ENCODE results near the gene NRP1.

The NRP1 gene

DNA sequence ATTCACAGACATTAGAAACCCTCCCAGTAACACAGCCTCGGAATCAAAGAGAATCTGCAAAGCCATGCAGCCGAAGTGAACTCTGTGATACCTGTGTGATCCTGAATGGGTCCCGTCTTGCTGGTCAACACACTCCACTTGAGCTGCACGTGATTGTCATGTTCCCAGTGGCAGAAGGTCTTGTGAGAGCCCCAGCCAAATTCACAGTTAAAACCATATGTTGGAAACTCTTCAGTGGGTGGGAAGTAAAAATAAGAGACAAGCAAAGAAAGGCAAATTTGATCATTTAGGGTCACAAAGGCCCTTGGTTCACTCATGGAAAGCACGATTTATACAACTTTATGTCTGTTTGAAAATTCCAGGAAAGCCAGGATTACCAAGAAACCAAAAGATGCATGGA lies 142.3 kb downstream of the NRP1 start:
- no peak for DNase-seq

DNA sequence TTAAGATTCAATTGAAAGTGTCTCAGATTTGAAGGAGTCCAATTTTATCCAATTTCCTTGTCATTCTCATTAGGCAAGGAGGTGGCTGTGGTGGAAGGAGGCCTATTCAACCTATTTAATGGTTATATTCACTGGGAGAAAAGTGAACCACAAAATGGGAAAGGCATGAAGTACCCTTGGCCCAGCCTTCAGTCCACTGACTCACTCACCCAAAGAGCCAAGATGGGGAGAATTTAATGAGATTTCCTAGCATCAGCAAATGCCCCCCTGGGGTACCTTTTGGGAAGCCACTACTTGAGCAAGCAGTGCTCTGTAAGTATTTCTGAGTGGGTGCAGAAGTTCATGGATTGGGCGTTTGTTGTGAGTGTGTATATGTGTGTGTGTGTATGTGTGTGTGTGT lies 144.1 kb downstream of the NRP1 start:
- no peak for DNase-seq

DNA sequence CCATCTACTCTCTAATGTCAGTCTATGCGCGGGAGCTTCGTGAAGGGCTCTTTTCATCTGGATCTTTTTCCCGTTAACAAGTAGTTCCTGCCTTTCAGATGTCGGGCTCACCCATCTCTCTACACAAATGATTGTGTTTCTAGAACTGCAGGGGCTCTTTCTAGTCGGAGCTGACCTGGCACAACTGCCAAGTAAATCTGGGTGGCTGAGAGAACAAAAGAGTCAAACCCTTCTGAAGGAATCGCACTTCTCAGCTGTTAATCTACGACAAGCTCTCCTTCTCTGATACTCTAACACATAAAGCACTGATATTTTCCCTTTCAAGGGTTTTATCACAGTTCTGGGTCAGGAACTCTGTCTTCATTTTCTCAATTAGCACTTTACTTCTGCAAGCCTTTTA lies 144.7 kb downstream of the NRP1 start:
- DNase-seq: no peak

DNA sequence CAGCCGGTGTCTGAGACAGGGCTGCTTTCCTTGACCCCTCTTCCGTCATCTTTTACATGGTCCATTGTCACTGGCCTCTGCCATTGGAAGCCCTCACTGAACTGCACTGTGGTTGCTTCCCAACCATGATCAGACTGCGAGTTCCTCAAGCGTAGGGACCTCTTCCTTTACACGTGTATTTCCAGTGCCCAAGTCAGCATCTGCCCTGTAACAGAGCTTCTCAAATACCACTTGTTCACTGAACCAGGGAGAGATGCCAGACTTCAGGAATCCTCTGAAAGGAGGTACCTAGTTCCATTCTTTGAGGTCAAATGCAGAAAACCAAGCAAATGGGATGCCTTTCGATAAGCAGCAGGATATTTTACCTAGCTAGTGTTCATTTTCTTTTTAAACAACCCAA lies 145.1 kb downstream of the NRP1 start:
- no peak for DNase-seq

DNA sequence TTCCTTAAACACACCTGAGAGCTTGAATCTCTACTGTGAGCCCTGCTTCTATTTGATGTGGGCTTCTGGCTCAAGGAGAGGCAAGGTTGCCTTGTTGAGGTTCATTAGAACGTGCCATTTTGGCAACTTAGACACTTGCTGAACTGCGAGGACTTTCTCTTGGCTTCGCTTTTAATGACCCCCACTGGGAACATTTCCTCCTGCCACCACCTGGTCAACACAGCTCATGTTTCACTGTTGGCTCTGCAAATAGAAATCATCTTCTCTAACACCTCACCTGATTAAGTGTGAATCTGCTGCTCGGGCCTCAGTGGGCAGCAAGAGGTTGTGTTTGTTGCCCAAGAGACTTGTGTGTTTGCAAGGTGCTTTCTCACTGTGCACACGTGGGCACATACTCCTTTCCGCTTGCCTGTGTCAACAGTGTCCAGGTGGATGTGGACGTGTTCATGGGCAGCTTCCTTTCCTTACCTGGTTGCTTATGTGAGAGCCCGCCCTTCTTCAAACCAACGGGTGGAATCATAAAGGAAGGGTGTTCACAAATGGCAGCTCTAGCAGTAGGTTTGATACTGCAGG lies 147.0 kb downstream of the NRP1 start:
- no peak for DNase-seq

DNA sequence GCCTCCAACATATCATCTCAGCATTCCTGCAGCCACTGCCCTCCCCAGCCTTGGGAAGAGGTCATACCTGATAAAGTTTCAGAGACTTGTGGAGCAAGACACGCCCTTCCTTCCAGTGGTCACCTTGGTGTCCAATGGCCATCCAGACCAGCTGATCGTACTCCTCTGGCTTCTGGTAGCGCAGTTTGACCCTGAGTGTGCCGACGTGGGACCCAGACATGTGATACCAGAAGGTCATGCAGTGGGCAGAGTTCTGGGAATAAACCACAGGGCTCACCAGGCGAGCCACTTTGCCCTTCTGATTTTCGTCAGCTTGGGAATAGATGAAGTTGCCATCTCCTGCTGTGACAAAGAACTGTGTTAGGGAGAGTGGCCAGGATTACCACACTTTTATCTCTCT lies 148.3 kb downstream of the NRP1 start:
- DNase-seq: no peak

DNA sequence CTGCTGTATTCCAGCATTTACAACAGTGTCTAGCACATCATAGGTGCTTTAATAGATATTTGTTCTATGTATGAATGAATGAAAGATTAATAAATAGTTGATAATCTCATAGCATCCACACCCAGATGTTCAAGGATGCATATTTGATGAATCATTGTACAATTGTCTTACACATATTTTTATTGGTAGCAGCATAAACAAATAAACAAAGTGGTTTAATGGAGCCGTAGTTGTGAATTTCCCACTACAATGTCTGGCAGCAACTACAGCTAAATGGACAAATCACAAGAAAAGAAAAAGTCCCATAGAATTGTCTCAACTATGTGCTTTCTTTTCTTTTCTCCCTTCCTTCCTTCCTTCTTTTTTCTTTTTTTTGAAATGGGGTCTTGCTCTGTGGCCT lies 150.8 kb downstream of the NRP1 start:
- DNase-seq: no peak

DNA sequence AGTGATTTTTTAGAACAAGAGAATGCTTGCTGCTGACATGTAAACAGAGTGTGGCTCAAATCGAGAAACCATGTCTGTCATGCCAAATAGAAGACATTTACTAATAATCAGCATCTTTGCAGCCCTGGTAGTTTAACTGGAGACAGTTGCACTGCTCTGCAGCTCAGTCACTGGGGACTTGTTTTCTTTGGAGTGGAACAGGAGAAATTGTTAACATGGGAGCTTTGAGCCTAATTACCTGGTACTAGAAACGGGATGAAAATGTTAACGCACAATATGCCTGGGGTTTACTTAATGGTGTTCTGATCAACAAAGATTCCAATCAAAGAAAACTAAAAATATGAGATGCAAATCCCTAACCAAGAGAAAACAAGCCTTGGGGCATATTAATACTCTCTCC lies 153.5 kb downstream of the NRP1 start:
- no peak for DNase-seq

DNA sequence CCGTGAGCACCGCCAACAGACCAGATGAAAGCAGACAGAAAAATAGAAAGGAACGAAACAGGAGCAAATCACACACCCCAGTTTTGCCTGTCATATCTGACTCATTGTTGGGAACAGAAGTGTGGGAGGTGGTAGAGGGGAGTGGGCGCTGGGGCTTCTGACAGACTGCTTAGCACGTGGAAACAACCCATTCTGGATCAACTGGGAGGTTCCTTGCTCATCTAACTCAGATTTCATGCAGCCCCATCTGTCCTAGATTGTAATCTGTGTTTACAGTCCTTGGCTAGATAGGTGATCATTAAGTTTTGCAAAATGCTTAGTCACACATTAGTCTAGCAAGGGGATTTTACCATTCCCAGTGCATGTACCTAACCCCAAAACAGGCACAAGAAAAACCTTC lies 154.1 kb downstream of the NRP1 start:
- DNase-seq: peak in 22 of 56 donors; percentile 3 to 69 (median 25)

DNA sequence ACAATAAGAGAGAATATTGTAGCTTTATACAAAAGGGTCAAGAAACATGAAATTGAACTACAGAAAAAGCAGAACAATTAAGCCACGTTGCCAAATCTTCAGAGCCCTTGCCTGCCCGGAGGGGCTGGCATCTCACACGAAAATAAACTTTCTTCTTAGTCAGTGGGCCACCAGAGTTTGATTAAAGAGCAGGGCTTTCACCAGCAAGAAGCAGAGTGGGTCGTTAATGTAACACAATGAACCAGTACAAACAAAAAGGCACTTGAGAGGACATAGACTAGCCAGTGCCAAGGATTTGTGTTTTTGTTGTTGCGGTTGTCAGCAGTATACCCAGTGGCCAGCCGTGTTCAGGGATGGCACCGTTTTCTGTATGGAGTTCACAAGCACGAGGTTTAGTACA lies 155.4 kb downstream of the NRP1 start:
- DNase-seq: no peak

DNA sequence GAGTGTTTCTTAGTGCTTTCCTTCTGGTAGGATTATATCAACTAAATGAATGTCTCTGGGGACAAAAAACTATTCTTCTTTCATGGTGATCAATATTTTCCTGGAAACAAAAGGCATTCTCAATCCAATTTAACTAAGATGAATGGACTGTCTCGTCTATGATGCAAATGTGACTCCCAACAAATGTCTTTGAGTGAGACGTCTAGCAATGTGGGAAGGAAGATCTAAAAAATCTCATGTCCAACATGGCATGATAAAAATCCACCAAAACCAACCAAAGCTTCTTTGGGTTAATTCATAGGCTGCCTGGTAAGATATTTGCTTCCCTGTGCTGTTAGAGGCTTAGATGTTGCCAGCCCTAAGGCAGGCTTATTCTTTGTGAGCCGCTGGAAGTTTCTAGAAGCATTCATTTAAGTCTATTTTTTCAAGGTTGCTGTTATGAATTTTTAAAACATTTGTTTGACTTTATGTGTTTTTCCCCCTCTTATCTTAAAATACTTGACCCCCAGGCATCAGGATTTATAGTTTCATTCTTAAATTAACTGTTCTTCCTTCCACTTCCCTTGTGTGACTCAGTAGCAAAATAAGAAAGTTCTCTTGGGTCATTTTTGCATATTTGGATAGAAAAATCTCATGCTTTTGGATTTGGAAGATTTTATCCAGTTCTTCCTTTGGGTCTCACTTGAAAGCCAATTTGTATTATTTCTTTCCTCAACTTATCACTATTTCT lies 156.3 kb downstream of the NRP1 start:
- no peak for DNase-seq

DNA sequence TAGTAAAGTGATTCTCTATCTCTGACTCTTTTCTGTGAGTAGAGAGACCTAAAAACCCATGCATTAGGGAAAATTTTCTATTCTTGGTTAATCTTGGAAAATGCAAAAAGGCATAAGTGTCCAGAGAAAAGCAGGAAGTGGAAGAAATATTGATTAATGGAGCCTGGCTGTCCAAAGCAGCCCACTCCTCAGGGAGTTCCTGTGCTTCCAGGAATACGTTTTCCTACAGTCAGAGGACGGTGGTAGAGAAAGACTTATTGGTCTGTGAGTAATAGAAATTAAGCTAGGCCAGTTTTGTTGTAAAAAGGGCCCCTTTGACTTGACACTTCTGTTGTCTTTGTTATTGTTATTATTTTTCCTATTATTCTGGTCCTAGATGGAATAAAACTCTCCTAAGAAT lies 157.8 kb downstream of the NRP1 start:
- DNase-seq: no peak

DNA sequence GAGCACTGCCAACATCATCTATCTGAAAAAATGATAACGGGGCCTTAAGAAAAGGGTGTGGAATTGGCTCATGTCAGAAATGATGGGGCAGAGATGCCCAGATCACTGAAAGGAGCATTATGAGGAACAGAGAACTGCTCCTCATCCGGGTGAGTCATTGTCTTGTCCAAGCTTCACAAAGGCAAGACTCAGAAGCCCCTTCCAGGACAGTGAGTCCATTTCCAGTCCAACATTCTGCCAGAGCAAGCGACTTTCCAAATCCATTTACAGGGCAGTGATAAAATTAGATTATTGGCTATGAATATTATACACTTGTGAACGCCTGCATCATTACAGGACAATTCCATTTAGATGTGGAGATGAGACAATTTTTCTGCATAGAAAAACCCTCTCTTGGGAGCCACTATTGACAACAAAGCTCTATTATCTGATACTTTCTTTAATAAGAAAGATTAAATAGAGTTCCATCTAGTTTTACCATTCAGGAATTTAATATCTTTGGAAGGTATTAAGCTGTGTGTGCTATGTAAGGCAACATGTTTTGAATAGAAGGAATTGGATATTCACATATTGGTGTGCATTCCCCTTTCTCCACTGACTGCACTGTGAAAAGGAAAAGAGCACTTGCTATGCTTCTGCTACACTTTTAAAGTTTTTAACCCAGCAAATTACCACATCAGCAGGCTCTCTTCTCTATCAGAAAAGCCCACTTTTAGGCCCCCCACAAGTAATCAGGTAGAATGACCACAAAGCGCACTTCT lies 159.6 kb downstream of the NRP1 start:
- DNase-seq: no peak

DNA sequence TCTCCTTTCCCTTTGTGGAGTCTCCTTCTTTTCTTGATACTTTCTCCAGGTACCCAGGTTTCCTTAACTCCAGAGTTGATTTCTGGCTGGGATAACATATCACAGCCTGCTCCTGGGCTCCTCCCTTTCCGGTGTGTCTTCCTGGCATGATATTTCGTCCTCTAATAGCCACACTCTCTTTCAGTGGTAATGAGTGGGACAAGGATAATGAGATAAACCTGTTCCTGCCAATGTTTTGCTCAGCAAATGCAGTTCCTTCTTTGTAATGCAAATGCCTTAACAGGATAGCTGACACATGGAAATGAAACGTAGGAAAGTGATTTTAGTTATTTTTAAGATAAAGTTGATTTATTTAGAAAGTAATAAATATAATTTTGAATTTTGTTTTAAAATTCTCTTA lies 168.6 kb downstream of the NRP1 start:
- no peak for DNase-seq

DNA sequence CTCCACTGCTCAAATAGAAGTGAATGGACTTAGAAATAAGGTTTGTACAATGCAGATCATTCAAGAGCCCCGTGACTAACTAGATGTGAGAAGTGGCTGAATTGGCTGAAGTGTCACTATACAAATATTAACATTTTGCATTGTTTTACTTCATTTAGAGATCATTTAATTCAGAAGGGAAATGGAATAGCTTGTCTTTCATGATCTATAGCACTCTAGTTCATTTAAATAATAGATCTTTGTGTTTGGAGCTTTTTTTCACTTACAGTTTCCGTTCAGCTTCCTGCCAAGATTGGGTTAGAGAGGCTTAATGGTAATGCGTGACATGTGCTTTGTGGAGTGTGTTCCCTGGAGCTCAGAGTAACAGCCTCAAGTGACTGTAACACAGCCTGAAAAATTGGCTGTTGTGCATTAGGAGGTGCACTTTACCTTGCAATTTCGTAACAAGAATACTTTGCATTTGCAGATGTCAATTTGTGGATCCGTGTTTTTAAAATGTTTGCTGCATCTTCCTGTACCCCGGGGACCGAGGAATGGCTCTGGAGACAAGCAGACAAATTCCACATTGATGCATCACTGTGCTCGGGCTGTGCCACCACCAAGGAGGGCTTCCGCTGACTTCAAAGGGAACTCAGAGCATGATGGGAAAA lies 170.3 kb downstream of the NRP1 start:
- DNase-seq: no peak

DNA sequence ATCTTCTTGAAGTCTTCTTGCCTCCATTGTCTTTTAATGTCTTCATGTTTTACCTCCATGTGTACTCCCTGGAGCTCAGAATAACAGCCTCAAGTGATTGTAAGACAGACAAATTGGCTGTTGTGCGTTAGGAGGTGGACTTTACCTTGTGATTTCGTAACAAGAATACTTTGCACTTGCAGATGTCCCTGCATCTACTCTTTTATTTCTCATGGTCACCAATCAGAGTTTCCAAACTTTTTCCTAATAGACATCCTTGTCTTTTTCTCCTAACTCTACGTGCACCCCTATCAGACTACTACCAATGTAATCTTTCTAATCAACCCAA lies 172.3 kb downstream of the NRP1 start:
- no peak for DNase-seq

DNA sequence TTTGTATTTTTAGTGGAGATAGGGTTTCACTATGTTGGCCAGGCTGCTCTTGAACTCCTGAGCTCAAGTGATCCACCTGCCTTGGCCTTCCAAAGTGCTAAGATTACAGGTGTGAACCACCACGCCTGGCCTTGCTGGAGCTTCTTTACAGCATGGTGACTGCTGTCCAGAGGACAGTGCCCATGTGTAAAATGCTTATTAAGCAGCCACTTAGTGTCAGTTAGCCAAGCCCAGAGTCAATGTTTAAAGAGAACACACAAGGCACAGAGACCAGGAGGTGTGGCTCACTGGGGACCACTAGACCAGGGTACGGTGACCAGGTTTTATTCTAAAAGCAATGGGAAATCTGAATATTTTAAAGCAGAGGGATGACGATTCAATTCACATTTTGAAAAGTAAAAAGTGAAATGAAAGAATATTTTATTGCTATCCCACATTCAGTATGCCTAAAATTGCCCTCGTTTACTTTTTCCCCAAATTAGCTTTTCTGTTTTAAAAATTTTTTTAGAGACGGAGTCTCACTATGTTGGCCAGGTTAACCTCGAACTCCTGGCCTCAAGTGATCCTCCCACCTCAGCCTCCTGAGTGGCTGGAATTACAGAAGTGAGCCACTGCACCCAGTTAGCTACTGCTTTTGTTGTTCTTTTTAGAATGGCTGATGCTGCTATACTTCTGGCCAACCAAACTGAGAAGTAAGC lies 172.8 kb downstream of the NRP1 start:
- no peak for DNase-seq

DNA sequence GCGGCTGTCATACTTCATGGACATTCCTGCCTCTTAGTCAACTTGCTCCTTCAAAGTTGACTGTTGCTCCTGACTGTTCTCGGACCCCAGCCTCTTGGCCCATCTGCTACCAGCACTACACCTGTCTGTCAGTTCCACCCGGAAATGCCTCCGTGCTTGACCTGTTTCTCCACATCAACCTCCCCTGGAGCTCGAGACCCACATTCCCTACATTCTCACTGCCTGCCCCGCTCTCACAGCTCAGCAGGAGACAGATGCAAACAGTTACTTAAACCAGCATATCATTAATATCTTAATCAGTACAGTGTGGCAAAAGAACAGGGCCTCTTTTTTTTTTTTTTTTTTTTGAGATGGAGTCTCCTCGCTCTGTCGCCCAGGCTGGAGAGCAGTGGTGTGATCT lies 174.3 kb downstream of the NRP1 start:
- DNase-seq: no peak

DNA sequence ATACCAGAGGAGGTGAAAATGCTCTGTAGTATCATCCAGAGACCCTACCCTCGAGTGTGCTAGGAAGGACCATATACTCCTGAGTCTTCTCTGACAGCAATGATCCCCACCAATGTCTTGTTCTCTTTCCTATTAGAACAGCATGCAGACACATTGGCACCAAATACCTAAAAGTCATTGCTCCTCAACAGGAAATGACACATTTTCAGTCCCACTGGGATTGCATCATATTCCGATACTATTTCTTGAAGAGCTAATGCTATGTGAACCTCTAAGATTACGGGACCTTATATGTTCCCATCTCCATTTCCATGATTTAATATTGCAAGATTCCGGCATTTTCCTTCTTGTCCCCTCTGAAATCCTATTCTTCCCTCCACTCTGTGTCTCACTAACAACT lies 177.4 kb downstream of the NRP1 start:
- DNase-seq: no peak

DNA sequence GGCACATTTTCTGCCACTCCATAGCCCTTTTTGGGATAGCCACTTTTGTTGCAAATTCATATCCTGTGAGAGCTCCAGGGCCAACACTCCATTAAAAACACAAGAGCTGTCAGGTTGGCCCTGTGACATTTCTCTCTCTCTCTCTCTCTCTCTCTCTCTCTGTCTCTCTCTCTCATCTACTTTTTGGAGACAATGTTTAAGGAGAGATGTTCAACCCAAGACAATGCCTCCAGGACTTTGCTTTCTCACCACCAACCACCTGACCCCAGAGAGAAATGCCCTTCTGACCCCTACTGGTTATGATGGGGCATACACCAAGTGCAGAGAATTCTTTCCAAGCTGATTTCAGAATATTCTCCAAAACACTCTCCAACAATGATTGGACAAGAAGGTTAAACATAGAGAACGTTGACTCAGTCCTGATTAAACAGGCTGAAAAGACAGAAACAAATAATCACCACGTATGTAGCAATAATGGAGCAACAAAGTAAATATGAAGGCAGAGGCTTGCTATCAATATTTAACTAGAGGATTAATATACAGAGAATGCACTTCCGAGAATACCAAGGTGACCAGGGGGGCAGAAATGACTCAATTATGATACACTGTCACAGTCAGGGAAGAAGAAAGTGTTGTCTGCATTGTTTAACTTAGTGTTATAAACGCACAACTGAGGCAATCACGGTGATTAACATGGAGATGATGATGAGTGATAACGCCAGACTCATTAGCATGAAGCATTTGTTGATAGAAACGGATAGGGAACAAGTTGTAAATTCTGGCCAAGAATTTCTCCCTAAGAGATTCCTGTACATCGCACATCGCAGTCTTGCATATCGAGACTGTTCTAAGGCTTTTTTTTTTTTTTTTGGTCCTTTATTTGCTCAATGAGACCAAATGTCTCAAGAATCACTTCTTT lies 178.5 kb downstream of the NRP1 start:
- no peak for DNase-seq

DNA sequence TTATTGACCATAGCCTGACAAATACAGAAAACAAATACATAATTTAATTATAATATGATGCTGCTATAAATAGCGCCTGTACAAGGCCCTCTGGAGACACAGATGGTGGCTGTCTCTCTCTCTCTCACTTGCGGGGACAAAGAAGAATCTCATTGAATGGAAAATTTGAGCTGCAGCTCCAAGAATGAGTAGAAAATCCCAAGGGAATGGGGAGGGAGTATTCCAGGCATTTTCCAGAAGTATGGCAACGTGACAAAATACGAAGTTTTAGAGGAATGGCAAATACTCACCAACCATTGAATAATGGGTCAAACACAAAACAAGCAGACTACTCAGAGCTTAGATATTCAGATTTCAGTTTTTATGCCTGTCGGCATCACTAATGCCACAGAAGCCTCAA lies 179.9 kb downstream of the NRP1 start:
- DNase-seq: no peak
